HEK293 (cell line): ENCODE results near the gene RGS19.

Experiments used
- CTCF ChIA-PET: fragments of 350-600 bp; formaldehyde crosslinking; extraction: SDS; loops from one replicate; lab custom pipeline; 2021; ENCODE audit warnings: antibody characterized with exemption; lab: Yijun Ruan, JAX
- POLR2A ChIA-PET: fragments of 300-600 bp; formaldehyde crosslinking; extraction: SDS; loops from one replicate; lab custom pipeline; 2020; ENCODE audit warnings: antibody characterized with exemption, inconsistent platforms; lab: Yijun Ruan, JAX
- H3K27ac ChIP-seq: fragments of 200-500 bp; sonication (Bioruptor generic); 2 replicates; pipeline ENCODE4 v1.5.1; 2014; ENCODE audit warnings: low read depth, low read length, control low read depth, inconsistent platforms; ENCODE audit errors: extremely low read depth
- H3K36me3 ChIP-seq, 2 experiments: fragments of 200-500 bp in 1 of 2; sonication (Bioruptor generic) in 1 of 2; 1 replicate in 1 of 2; 2 replicates in 1 of 2; pipeline ENCODE4 v1.5.1; 2014 to 2017; ENCODE audit warnings: inconsistent platforms in 2 of 2, low read length in 2 of 2; ENCODE audit not compliant: control insufficient read depth in 2 of 2, insufficient read depth in 1 of 2
- H3K4me1 ChIP-seq: fragments of 200-500 bp; sonication (Bioruptor generic); 2 replicates; pipeline ENCODE4 v1.5.1; 2014; ENCODE audit warnings: mild to moderate bottlenecking, low read length, inconsistent platforms; ENCODE audit not compliant: control insufficient read depth, insufficient read depth
- H3K4me3 ChIP-seq: 2 replicates; pipeline ENCODE4 v1.5.1; 2011; ENCODE audit warnings: low read depth, mild to moderate bottlenecking, control low read depth, low read length, moderate library complexity
- H3K9me3 ChIP-seq: fragments of 200-500 bp; sonication (Bioruptor generic); 2 replicates; pipeline ENCODE4 v1.5.1; 2014; ENCODE audit warnings: low read depth, low read length, inconsistent platforms; ENCODE audit not compliant: control insufficient read depth, insufficient read depth
- BCL11A ChIP-seq: fragments of 450-650 bp; formaldehyde crosslinking; IDR thresholded peaks from 2 replicates; pipeline ENCODE4 v1.5.1; 2016; ENCODE audit warnings: low read depth, missing biosample characterization, missing genetic modification characterization
- HIC1 ChIP-seq: fragments of 450-650 bp; formaldehyde crosslinking; IDR thresholded peaks from 2 replicates; pipeline ENCODE4 v1.5.1; 2016; ENCODE audit warnings: missing biosample characterization, missing genetic modification characterization
- KLF9 ChIP-seq: fragments of 450-650 bp; formaldehyde crosslinking; IDR thresholded peaks from 2 replicates; pipeline ENCODE4 v1.5.1; 2016; ENCODE audit warnings: missing biosample characterization, missing genetic modification characterization, low read depth
- MYNN ChIP-seq: fragments of 450-650 bp; formaldehyde crosslinking; IDR thresholded peaks from 2 replicates; pipeline ENCODE4 v1.5.1; 2016; ENCODE audit warnings: missing biosample characterization, missing genetic modification characterization, borderline replicate concordance
- PRDM1 ChIP-seq: fragments of 450-650 bp; formaldehyde crosslinking; IDR thresholded peaks from 2 replicates; pipeline ENCODE4; 2016; ENCODE audit warnings: missing biosample characterization, missing genetic modification characterization
- SCRT1 ChIP-seq: fragments of 450-650 bp; formaldehyde crosslinking; IDR thresholded peaks from 2 replicates; pipeline ENCODE4 v1.5.1; 2016; ENCODE audit warnings: missing biosample characterization, missing genetic modification characterization, borderline replicate concordance
- SP2 ChIP-seq: fragments of 450-650 bp; formaldehyde crosslinking; IDR thresholded peaks from 2 replicates; pipeline ENCODE4 v1.5.1; 2016; ENCODE audit warnings: missing biosample characterization, missing genetic modification characterization
- TCF7L2 ChIP-seq: IDR thresholded peaks from 2 replicates; pipeline ENCODE4 v1.6.1; 2011; ENCODE audit warnings: low read depth, mild to moderate bottlenecking, inconsistent platforms, low read length, moderate library complexity, borderline replicate concordance
- ZBTB20 ChIP-seq: fragments of 450-650 bp; formaldehyde crosslinking; IDR thresholded peaks from 2 replicates; pipeline ENCODE4 v1.5.1; 2016; ENCODE audit warnings: missing biosample characterization, missing genetic modification characterization
- ZBTB44 ChIP-seq: fragments of 450-650 bp; IDR thresholded peaks from 2 replicates; pipeline ENCODE4 v1.5.1; 2018; ENCODE audit warnings: missing biosample characterization, mild to moderate bottlenecking, missing genetic modification characterization
- ZFP3 ChIP-seq: fragments of 450-650 bp; formaldehyde crosslinking; IDR thresholded peaks from 2 replicates; pipeline ENCODE4 v1.5.1; 2016; ENCODE audit warnings: low read depth, missing biosample characterization, missing genetic modification characterization
- ZNF18 ChIP-seq: fragments of 450-650 bp; formaldehyde crosslinking; IDR thresholded peaks from 2 replicates; pipeline ENCODE4 v1.5.1; 2016; ENCODE audit warnings: missing biosample characterization, missing genetic modification characterization
- ZNF184 ChIP-seq: fragments of 450-650 bp; IDR thresholded peaks from 2 replicates; pipeline ENCODE4 v1.5.1; 2018; ENCODE audit warnings: missing biosample characterization, mild to moderate bottlenecking, missing genetic modification characterization
- ZNF23 ChIP-seq: fragments of 450-650 bp; formaldehyde crosslinking; IDR thresholded peaks from 2 replicates; pipeline ENCODE4 v1.5.1; 2016; ENCODE audit warnings: missing biosample characterization, missing genetic modification characterization, borderline replicate concordance
- ZNF280C ChIP-seq: fragments of 450-650 bp; formaldehyde crosslinking; IDR thresholded peaks from 2 replicates; pipeline ENCODE4 v1.5.1; 2016; ENCODE audit warnings: missing biosample characterization, missing genetic modification characterization
- ZNF366 ChIP-seq: fragments of 450-650 bp; formaldehyde crosslinking; conservative IDR thresholded peaks from 2 replicates; pipeline ENCODE4 v1.5.1; 2016; ENCODE audit warnings: missing biosample characterization, missing genetic modification characterization
- ZNF449 ChIP-seq: fragments of 450-650 bp; formaldehyde crosslinking; IDR thresholded peaks from 2 replicates; pipeline ENCODE4 v1.5.1; 2017; ENCODE audit warnings: missing biosample characterization, mild to moderate bottlenecking, missing genetic modification characterization, moderate library complexity
- ZNF677 ChIP-seq: fragments of 450-650 bp; IDR thresholded peaks from 2 replicates; pipeline ENCODE4 v1.5.0; 2018; ENCODE audit warnings: missing biosample characterization, mild to moderate bottlenecking, missing genetic modification characterization, moderate library complexity
- ZNF692 ChIP-seq: fragments of 450-650 bp; formaldehyde crosslinking; IDR thresholded peaks from 2 replicates; pipeline ENCODE4 v1.5.1; 2016; ENCODE audit warnings: missing biosample characterization, missing genetic modification characterization
- ZNF747 ChIP-seq: fragments of 450-650 bp; formaldehyde crosslinking; IDR thresholded peaks from 2 replicates; pipeline ENCODE4 v1.5.1; 2016; ENCODE audit warnings: missing biosample characterization, missing genetic modification characterization
- ZNF843 ChIP-seq: fragments of 450-650 bp; formaldehyde crosslinking; IDR thresholded peaks from 2 replicates; pipeline ENCODE4 v1.5.1; 2016; ENCODE audit warnings: missing biosample characterization, missing genetic modification characterization
- ZSCAN16 ChIP-seq: fragments of 450-650 bp; formaldehyde crosslinking; IDR thresholded peaks from 2 replicates; pipeline ENCODE4 v1.5.1; 2016; ENCODE audit warnings: missing biosample characterization, missing genetic modification characterization

The RGS19 gene

GRCh38 chr20:64116541-64117431 is 37.5 kb upstream of the RGS19 start:
- TF ChIP-seq BCL11A (tag by site-specific recombination), result peak; percentile 60; the same call in 1 of the 2 replicates
- 0 out of 2 replicates have a peak, but pooled peaks have one; percentile 37 for TF ChIP-seq HIC1 (tag by site-specific recombination)
- TF ChIP-seq KLF9 (tag by site-specific recombination), result no peak
- ChIA-PET POLR2A (interaction anchor here (0.8 kb wide), 1 partner anchor 8 kb away, joined by 3 read pairs; no protein-coding TSS in a partner anchor), CTCF (interaction anchor here (0.6 kb wide), 1 partner anchor 184 kb away, joined by 4 read pairs; no protein-coding TSS in a partner anchor)
- Histone ChIP-seq H3K36me3 (no peaks in the 10 kb centered on the region), H3K27ac (no peak overlapping the region), H3K9me3 (no peaks in the 10 kb centered on the region), H3K4me3 (no peak overlapping the region), H3K4me1 (no peaks in the 10 kb centered on the region)

GRCh38 chr20:64116016-64116415 is 36.7 kb upstream of the RGS19 start:
- Histone ChIP-seq H3K27ac (no peak overlapping the region), H3K36me3 (no peaks in the 10 kb centered on the region), H3K9me3 (no peaks in the 10 kb centered on the region), H3K4me1 (no peaks in the 10 kb centered on the region), H3K4me3 (no peak overlapping the region)
- CTCF ChIA-PET, result interaction anchor here (1.3 kb wide), 1 partner anchor 17 kb away, joined by 3 read pairs; no protein-coding TSS in a partner anchor
- POLR2A ChIA-PET, result interaction anchor here (0.8 kb wide), 1 partner anchor 9 kb away, joined by 3 read pairs; no protein-coding TSS in a partner anchor
- TF ChIP-seq TCF7L2, result no peak
- no peak for TF ChIP-seq ZNF449 (tag by site-specific recombination)
- TF ChIP-seq SP2 (tag by site-specific recombination), result no peak
- no peak for TF ChIP-seq MYNN (tag by site-specific recombination)
- TF ChIP-seq ZBTB20 (tag by site-specific recombination), result no peak
- no peak for TF ChIP-seq ZSCAN16 (tag by site-specific recombination)
- TF ChIP-seq ZNF23 (tag by site-specific recombination), result no peak
- no peak for TF ChIP-seq SCRT1 (tag by site-specific recombination)
- no peak for TF ChIP-seq ZNF18 (tag by site-specific recombination)
- no peak for TF ChIP-seq ZBTB44 (tag by site-specific recombination)
- TF ChIP-seq PRDM1 (tag by site-specific recombination), result no peak
- no peak for TF ChIP-seq ZNF747 (tag by site-specific recombination)
- TF ChIP-seq ZFP3, result no peak
- no peak for TF ChIP-seq ZNF280C (tag by site-specific recombination)
- TF ChIP-seq ZNF677 (tag by site-specific recombination), result no peak
- TF ChIP-seq ZNF692, result no peak
- no peak for TF ChIP-seq ZNF843 (tag by site-specific recombination)
- TF ChIP-seq ZNF184, result no peak
- no peak for TF ChIP-seq ZNF366 (tag by site-specific recombination)
